IMR-90 (cell line): ENCODE results near the gene CCDC54. TPM values are rescaled to one million over a fixed set of nuclear protein-coding genes. Genes with fewer than 3 reads are reported as not detected.

ENCODE experiments used
- ATAC-seq: fragments of 200-7000 bp; cut with Tn5 transposase; 2 replicates; pipeline ENCODE4 v1.9.1; 2020; ENCODE audit warnings: low read depth, mild to moderate bottlenecking, moderate library complexity
- BruUV-seq: library from RNA; stranded (reverse); fragments of 400-500 nt; replicated peaks from 2 replicates; lab custom pipeline; 2021; lab: Mats Ljungman, UMichigan
- CTCF ChIA-PET: fragments of 300-600 bp; formaldehyde crosslinking; extraction: SDS; loops from one replicate; lab custom pipeline; 2021; ENCODE audit warnings: antibody characterized with exemption; lab: Yijun Ruan, JAX
- POLR2A ChIA-PET: fragments of 300-600 bp; sonication (Branson Sonifier 250); formaldehyde crosslinking; loops from one replicate; lab custom pipeline; 2022; ENCODE audit warnings: antibody characterized with exemption; ENCODE audit not compliant: unreplicated experiment; lab: Charles Lee
- DNase-seq: peaks from one replicate; pipeline ENCODE4 v3.0.0; 2013
- H2AFZ ChIP-seq: replicated peaks from 2 replicates; pipeline ENCODE3; 2013; ENCODE audit warnings: low read length, mild to moderate bottlenecking; ENCODE audit not compliant: poor library complexity
- H2AK5ac ChIP-seq: 2 replicates; pipeline ENCODE4 v1.6.1; 2013; ENCODE audit warnings: low read depth, low read length, inconsistent platforms
- H2AK9ac ChIP-seq: replicated peaks from 2 replicates; pipeline ENCODE3; 2013; ENCODE audit warnings: mild to moderate bottlenecking, low read depth, low read length, moderate library complexity; ENCODE audit not compliant: poor library complexity
- H2BK120ac ChIP-seq: 2 replicates; pipeline ENCODE4 v1.6.1; 2013; ENCODE audit warnings: low read depth, low read length, inconsistent platforms
- H2BK15ac ChIP-seq: 3 replicates; pipeline ENCODE4 v1.6.1; 2013; ENCODE audit warnings: low read depth, low read length, inconsistent platforms
- H2BK20ac ChIP-seq: 2 replicates; pipeline ENCODE4 v1.6.1; 2013; ENCODE audit warnings: low read depth, mild to moderate bottlenecking, inconsistent platforms, low read length, moderate library complexity
- H2BK5ac ChIP-seq: 2 replicates; pipeline ENCODE4 v1.6.1; 2013; ENCODE audit warnings: mild to moderate bottlenecking, low read depth, low read length, inconsistent platforms; ENCODE audit not compliant: poor library complexity, severe bottlenecking
- H3K14ac ChIP-seq: replicated peaks from 2 replicates; pipeline ENCODE4 v1.6.1; 2013; ENCODE audit warnings: low read depth, low read length, inconsistent platforms
- H3K18ac ChIP-seq: 2 replicates; pipeline ENCODE4 v1.6.1; 2013; ENCODE audit warnings: low read depth, low read length, control low read depth
- H3K23ac ChIP-seq: 2 replicates; pipeline ENCODE4 v1.6.1; 2013; ENCODE audit warnings: low read depth, low read length, inconsistent platforms
- H3K27ac ChIP-seq: 2 replicates; pipeline ENCODE4 v1.5.1; 2013; ENCODE audit warnings: mild to moderate bottlenecking, control low read depth, low read length; ENCODE audit not compliant: insufficient read depth
- H3K27me3 ChIP-seq: 2 replicates; pipeline ENCODE4 v1.6.1; 2013; ENCODE audit warnings: low read length; ENCODE audit not compliant: control insufficient read depth, insufficient read depth
- H3K36me3 ChIP-seq: 2 replicates; pipeline ENCODE4 v1.6.1; 2013; ENCODE audit warnings: low read length, mixed read lengths; ENCODE audit not compliant: control insufficient read depth, insufficient read depth
- H3K4ac ChIP-seq: 2 replicates; pipeline ENCODE4 v1.6.1; 2013; ENCODE audit warnings: low read depth, low read length, inconsistent platforms
- H3K4me1 ChIP-seq: 2 replicates; pipeline ENCODE4 v1.6.1; 2013; ENCODE audit warnings: low read length, mixed read lengths; ENCODE audit not compliant: control insufficient read depth, insufficient read depth
- H3K4me2 ChIP-seq: 2 replicates; pipeline ENCODE4 v1.6.1; 2013; ENCODE audit warnings: low read depth, mild to moderate bottlenecking, control low read depth, low read length, moderate library complexity
- H3K4me3 ChIP-seq: 2 replicates; pipeline ENCODE4 v1.5.1; 2013; ENCODE audit warnings: low read depth, mild to moderate bottlenecking, control low read depth, low read length, moderate library complexity; ENCODE audit not compliant: insufficient read depth
- H3K56ac ChIP-seq: 2 replicates; pipeline ENCODE4 v1.6.1; 2013; ENCODE audit warnings: low read length, inconsistent platforms; ENCODE audit not compliant: insufficient read depth; ENCODE audit errors: extremely low read depth
- H3K79me1 ChIP-seq, 2 experiments: 2 replicates each; pipeline ENCODE4 v1.6.1; 2013; ENCODE audit warnings: low read length in 2 of 2, inconsistent platforms in 1 of 2, low read depth in 1 of 2
- H3K9ac ChIP-seq: 2 replicates; pipeline ENCODE4 v1.6.1; 2013; ENCODE audit warnings: low read depth, low read length, control low read depth
- H3K9me1 ChIP-seq: 2 replicates; pipeline ENCODE4 v1.6.1; 2013; ENCODE audit warnings: low read length, inconsistent platforms; ENCODE audit not compliant: insufficient read depth
- H3K9me3 ChIP-seq: 2 replicates; pipeline ENCODE4 v1.6.1; 2013; ENCODE audit warnings: low read length; ENCODE audit not compliant: control insufficient read depth, insufficient read depth
- H4K20me1 ChIP-seq: 2 replicates; pipeline ENCODE4 v1.6.1; 2013; ENCODE audit warnings: low read length, inconsistent platforms; ENCODE audit not compliant: insufficient read depth
- H4K5ac ChIP-seq: 2 replicates; pipeline ENCODE4 v1.6.1; 2013; ENCODE audit warnings: mild to moderate bottlenecking, low read depth, low read length, control low read depth
- H4K8ac ChIP-seq, 2 experiments: 2 replicates each; pipeline ENCODE4 v1.6.1; 2013; ENCODE audit warnings: low read depth in 2 of 2, low read length in 2 of 2, control low read depth in 1 of 2, inconsistent platforms in 1 of 2
- H4K91ac ChIP-seq: 2 replicates; pipeline ENCODE4 v1.6.1; 2013; ENCODE audit warnings: low read depth, low read length, inconsistent platforms; ENCODE audit not compliant: insufficient read depth
- BHLHE40 ChIP-seq: fragments of 150-350 bp; IDR thresholded peaks from 2 replicates; pipeline ENCODE4 v1.6.1; 2016; ENCODE audit warnings: mild to moderate bottlenecking, low read depth, low read length
- CHD1 ChIP-seq: IDR thresholded peaks from 2 replicates; pipeline ENCODE4 v1.6.1; 2012; ENCODE audit warnings: low read depth, low read length, improper control_type of control experiment
- ELK1 ChIP-seq: fragments of 150-350 bp; IDR thresholded peaks from 2 replicates; pipeline ENCODE4 v1.6.1; 2016; ENCODE audit warnings: low read depth, mild to moderate bottlenecking, low read length, moderate library complexity, borderline replicate concordance
- FOS ChIP-seq: fragments of 150-350 bp; IDR thresholded peaks from 2 replicates; pipeline ENCODE4 v1.6.1; 2016; ENCODE audit warnings: low read depth, low read length
- MAFK ChIP-seq: IDR thresholded peaks from 2 replicates; pipeline ENCODE4 v1.6.1; 2012; ENCODE audit warnings: low read depth, low read length, improper control_type of control experiment
- MAZ ChIP-seq: IDR thresholded peaks from 2 replicates; pipeline ENCODE4 v1.6.1; 2012; ENCODE audit warnings: low read depth, mild to moderate bottlenecking, low read length, improper control_type of control experiment, moderate library complexity, borderline replicate concordance
- RAD21 ChIP-seq: IDR thresholded peaks from 2 replicates; pipeline ENCODE4 v1.6.1; 2012; ENCODE audit warnings: low read length, improper control_type of control experiment
- RCOR1 ChIP-seq: IDR thresholded peaks from 2 replicates; pipeline ENCODE4 v1.6.1; 2012; ENCODE audit warnings: mild to moderate bottlenecking, low read length, improper control_type of control experiment; ENCODE audit not compliant: insufficient replicate concordance
- RFX5 ChIP-seq: IDR thresholded peaks from 2 replicates; pipeline ENCODE4 v1.8.0; 2012; ENCODE audit warnings: low read depth, mild to moderate bottlenecking, low read length, moderate library complexity
- SMC3 ChIP-seq: fragments of 150-350 bp; IDR thresholded peaks from 2 replicates; pipeline ENCODE4 v1.6.1; 2016; ENCODE audit warnings: low read depth, mild to moderate bottlenecking, antibody characterized with exemption, low read length, moderate library complexity
- USF2 ChIP-seq: fragments of 150-350 bp; IDR thresholded peaks from 2 replicates; pipeline ENCODE4 v1.6.1; 2017; ENCODE audit warnings: mild to moderate bottlenecking, antibody characterized with exemption, low read length, low read depth
- WGBS, 2 experiments: methylation state at CpG; one replicate each; pipeline versions ENCODE4 v1.1.5 to v1.1.7; 2013; ENCODE audit warnings: missing lambda C conversion rate in 2 of 2; ENCODE audit not compliant: insufficient read length in 1 of 2; ENCODE audit errors: extremely low coverage in 2 of 2; 5-methylcytosine and 5-hydroxymethylcytosine counted together
- dilution Hi-C: fragments of 300-500 bp; cut with HindIII; formaldehyde crosslinking; loops from one replicate; pipeline ENCODE4 v1.14.3; 2018; ENCODE audit warnings: low sequenced_read_pairs; ENCODE audit not compliant: unreplicated experiment
- in situ Hi-C: fragments of 300-500 bp; cut with MboI; formaldehyde crosslinking; loops from 3 replicates; pipeline ENCODE4 v1.14.3; 2019; ENCODE audit warnings: low sequenced_read_pairs, inconsistent platforms, mixed read lengths
- intact Hi-C: fragments of 100-400 bp; cut with micrococcal nuclease; formaldehyde crosslinking; loops from 2 replicates; pipeline ENCODE4 v1.10.0; 2022
- polyA plus RNA-seq, 3 experiments: library from polyadenylated mRNA; depleted of rRNA; stranded (reverse); fragments of >200 nt; gene quantifications; 2 replicates each; pipeline ENCODE4 v1.2.3, GENCODE V29; 2012; ENCODE audit warnings: low replicate concordance in 1 of 3
- total RNA-seq: library from RNA; depleted of rRNA; stranded (reverse); fragments of >200 nt; gene quantifications from 2 replicates; pipeline ENCODE4 v1.2.3, GENCODE V29; 2012

Gene CCDC54
- total and polyA plus RNA-seq, 2 of the 4 experiments (the other 2 are of a cell fraction) = not detected

GRCh38 chr3:107408513-107408912, 31.3 kb downstream of the CCDC54 start:
- H3K27ac ChIP-seq = no peak overlapping the region
- H3K79me1 ChIP-seq = no peaks in the 10 kb centered on the region
- no peak overlapping the region for H2BK120ac ChIP-seq
- no peak overlapping the region for H3K18ac ChIP-seq
- H4K8ac ChIP-seq = no peak overlapping the region
- DNase-seq (no peak), ATAC-seq (no peak)
- no peaks in the 10 kb centered on the region for H3K36me3 ChIP-seq
- no peak overlapping the region for H3K14ac ChIP-seq
- H2AFZ ChIP-seq = peak overlapping the region; percentile 67
- BruUV-seq = no TSS peak
- no peak overlapping the region for H3K4ac ChIP-seq
- no peak overlapping the region for H3K4me2 ChIP-seq
- no peak overlapping the region for H3K4me3 ChIP-seq
- peak overlapping the region; percentile 21; the same call in 1 of the 2 replicates for H2AK5ac ChIP-seq
- H3K9me3 ChIP-seq = peaks cover 9% of the 10 kb centered on the region
- POLR2A ChIA-PET = interaction anchor here (0.6 kb wide), 1 partner anchor 41 kb away, joined by 3 read pairs; no protein-coding TSS in a partner anchor
- no peak for TF ChIP-seq FOS
- TF ChIP-seq RAD21 = no peak
- no peak for TF ChIP-seq SMC3
- TF ChIP-seq CHD1 = no peak
- TF ChIP-seq RCOR1 = no peak
- TF ChIP-seq RFX5 = no peak
- no peak for TF ChIP-seq MAFK
- no peak for TF ChIP-seq MAZ
- TF ChIP-seq ELK1 = no peak
- TF ChIP-seq USF2 = no peak
- TF ChIP-seq BHLHE40 = no peak
- CTCF ChIA-PET = interaction anchor here (0.6 to 1.7 kb wide), 3 partner anchors 29 to 137 kb away, joined by 3 to 9 read pairs (median 5); no protein-coding TSS in a partner anchor
- no peak overlapping the region for H4K5ac ChIP-seq
- no peak overlapping the region for H3K23ac ChIP-seq
- H3K56ac ChIP-seq = no peak overlapping the region
- intact Hi-C loops = no loop called here
- no peaks in the 10 kb centered on the region for H3K27me3 ChIP-seq
- no peak overlapping the region for H2BK20ac ChIP-seq
- WGBS, 2 experiments = 100% methylated on average over 3 of the region's 5 CpGs; no CpG with 5 or more reads in 1 of the 2 experiments
- dilution Hi-C loops = no loop called here
- H2AK9ac ChIP-seq = no peak overlapping the region
- H4K20me1 ChIP-seq = no peaks in the 10 kb centered on the region
- in situ Hi-C loops = no loop called here
- no peaks in the 10 kb centered on the region for H3K9me1 ChIP-seq
- H4K91ac ChIP-seq = no peak overlapping the region
- no peak overlapping the region for H2BK5ac ChIP-seq
- no peak overlapping the region for H3K9ac ChIP-seq
- no peak overlapping the region for H2BK15ac ChIP-seq
- H3K4me1 ChIP-seq = peaks cover 3% of the 10 kb centered on the region
